ENCODE data around the gene GPANK1. TPM values are rescaled to one million over a fixed set of nuclear protein-coding genes. Genes with fewer than 3 reads are reported as not detected.

The GPANK1 gene
- total and polyA plus RNA-seq, 9 of the 15 experiments (the other 6 are each of a cell fraction or from before 2014, with no cell fraction given), result 32.2 to 111 (median 46.3) TPM

- H3K4me1 ChIP-seq (replicated peaks in 1 of 2; ENCODE audit: control insufficient read depth in 2 of 2, insufficient read depth in 2 of 2, low read length in 2 of 2), result peaks cover 45 to 60% of the 10 kb centered on the region in 2 experiments
- H3K4me2 ChIP-seq (ENCODE audit: insufficient read depth, low read length), result peak overlapping the region; percentile 93
- in situ Hi-C loops (cut with MboI) (loop anchor here (5.0 kb wide), 2 partner anchors 116 to 199 kb away; partner anchors contain the start of genes ATP6V1G2, NEU1 and NFKBIL1), intact Hi-C loops (cut with micrococcal nuclease) (loop anchor here (10.0 kb wide), 1 partner anchor 511 kb away; the partner anchor contains the start of genes AGPAT1 and RNF5)
- ChIA-PET CTCF (ENCODE audit: low intra/inter-chr PET ratio) (no interaction called here), POLR2A (interaction anchor here (0.6 to 9.8 kb wide), 44 partner anchors 9 to 980 kb away, joined by 3 to 267 read pairs (median 10); partner anchors contain the start of genes ABHD16A, APOM, BAG6 and CLIC1)
- DNase-seq (ENCODE audit: extremely low read depth in 1 of 4, low spot score in 3 of 4), result peak in 1 of 4 experiments; percentile 50
- peaks cover 90% of the 10 kb centered on the region for H3K79me2 ChIP-seq (ENCODE audit: control insufficient read depth, insufficient read depth, low read length)
- peak overlapping the region; percentile 97 for H3K27ac ChIP-seq (ENCODE audit: extremely low read depth, low read depth, low read length)
- no peak for FAIRE-seq
- 33% methylated on average over 9 of the region's 9 CpGs for WGBS (ENCODE audit: insufficient coverage, low coverage, missing lambda C conversion rate)
- H3K27me3 ChIP-seq (ENCODE audit: control insufficient read depth in 2 of 2, insufficient read depth in 2 of 2, low read length in 2 of 2), result no peaks in the 10 kb centered on the region
- peak overlapping the region; percentile 96 to 97 for H3K9ac ChIP-seq (ENCODE audit: insufficient read depth in 1 of 2, low read depth in 2 of 2, low read length in 2 of 2)
- no peak for ATAC-seq
- H3K36me3 ChIP-seq (ENCODE audit: control insufficient read depth, insufficient read depth, low read length), result peaks cover 53% of the 10 kb centered on the region
- H3K4me3 ChIP-seq, result peak overlapping the region; percentile 66
- H4K20me1 ChIP-seq (replicated peaks; ENCODE audit: control insufficient read depth, insufficient read depth, low read length), result peaks cover 8% of the 10 kb centered on the region; the same call in 1 of the 2 replicates
- no TSS peak for BruUV-seq (replicated peaks)
- H3K9me1 ChIP-seq (ENCODE audit: control insufficient read depth, insufficient read depth, low read length), result no peaks in the 10 kb centered on the region
- H3K9me3 ChIP-seq (replicated peaks; ENCODE audit: control insufficient read depth, insufficient read depth, low read depth, low read length), result no peaks in the 10 kb centered on the region
- H2AFZ ChIP-seq (ENCODE audit: low read depth, low read length), result peak overlapping the region; percentile 27
- TF ChIP-seq ETV5 (CRISPR knock-in tag; IDR thresholded peaks at IDR 0.05; ENCODE audit: low read depth) (no peak), HSF4 (CRISPR knock-in tag; IDR thresholded peaks at IDR 0.05; ENCODE audit: borderline replicate concordance) (0 out of 2 replicates have a peak, but pooled peaks have one; percentile 9), PYGO2 (tag; IDR thresholded peaks at IDR 0.05) (peak; percentile 34; the same call in 1 of the 2 replicates), BMI1 (IDR thresholded peaks at IDR 0.05; ENCODE audit: low read length) (no peak), ILF3 (IDR thresholded peaks at IDR 0.05; ENCODE audit: borderline replicate concordance) (no peak), ARHGAP35 (IDR thresholded peaks at IDR 0.05; ENCODE audit: partially characterized antibody) (no peak), HNRNPLL (IDR thresholded peaks at IDR 0.05; ENCODE audit: low read depth, low read length, poor library complexity, severe bottlenecking) (no peak), ID3 (CRISPR knock-in tag; IDR thresholded peaks at IDR 0.05) (no peak), ID3 (tag; IDR thresholded peaks at IDR 0.05) (no peak; the same call in 1 of the 2 replicates), PHF8 (IDR thresholded peaks at IDR 0.05; ENCODE audit: borderline replicate concordance, low read length) (no peak), CSDE1 (IDR thresholded peaks at IDR 0.05) (no peak), GATAD2B (IDR thresholded peaks at IDR 0.05; ENCODE audit: borderline replicate concordance) (no peak), HMGN3 (IDR thresholded peaks at IDR 0.05; ENCODE audit: borderline replicate concordance, extremely low read depth, insufficient read length, low read depth, low read length) (no peak), DIDO1 (tag; IDR thresholded peaks at IDR 0.05; ENCODE audit: low read depth) (no peak), ZNF133 (CRISPR knock-in tag; IDR thresholded peaks at IDR 0.05) (no peak)
Measured at GRCh38 chr6:31663126-31663960, 1.5 kb downstream of the GPANK1 start.
